AG04450 (cell line): ENCODE results near the gene PDX1. TPM values are rescaled to one million over a fixed set of nuclear protein-coding genes. Genes with fewer than 3 reads are reported as not detected.

ENCODE experiments used
- CTCF ChIA-PET: fragments of 300-600, 350-600 bp; formaldehyde crosslinking; extraction: SDS; loops from one replicate; lab custom pipeline; 2022; ENCODE audit warnings: antibody characterized with exemption, inconsistent platforms; lab: Charles Lee
- POLR2A ChIA-PET: fragments of 350-600 bp; formaldehyde crosslinking; extraction: SDS; loops from one replicate; lab custom pipeline; 2021; ENCODE audit warnings: antibody characterized with exemption, inconsistent platforms; lab: Yijun Ruan, JAX
- DNase-seq: peaks from one replicate; pipeline ENCODE4 v3.0.0-alpha.2; 2011; ENCODE audit warnings: low read depth, low spot score
- H3K27ac ChIP-seq: one replicate; pipeline ENCODE4 v1.5.1; 2012; ENCODE audit warnings: low read depth, low read length, control low read depth
- H3K27me3 ChIP-seq: one replicate; pipeline ENCODE4 v1.6.0; 2012; ENCODE audit warnings: low read length; ENCODE audit not compliant: control insufficient read depth, insufficient read depth
- H3K4me3 ChIP-seq: 2 replicates; pipeline ENCODE4 v1.5.1; 2011; ENCODE audit warnings: mild to moderate bottlenecking, low read depth, low read length, control low read depth
- H3K9me3 ChIP-seq: 2 replicates; pipeline ENCODE4 v1.5.1; 2012; ENCODE audit warnings: low read length; ENCODE audit not compliant: control insufficient read depth, insufficient read depth
- CTCF ChIP-seq: IDR thresholded peaks from 2 replicates; pipeline ENCODE4 v1.5.1; 2011; ENCODE audit warnings: low read depth, low read length, control low read depth, inconsistent platforms
- polyA plus RNA-seq: library from polyadenylated mRNA; depleted of rRNA; stranded (reverse); fragments of >200 nt; gene quantifications from 2 replicates; pipeline ENCODE4 v1.2.3, GENCODE V29; 2011

Gene PDX1
- polyA plus RNA-seq, 1 experiment = not detected

DNA sequence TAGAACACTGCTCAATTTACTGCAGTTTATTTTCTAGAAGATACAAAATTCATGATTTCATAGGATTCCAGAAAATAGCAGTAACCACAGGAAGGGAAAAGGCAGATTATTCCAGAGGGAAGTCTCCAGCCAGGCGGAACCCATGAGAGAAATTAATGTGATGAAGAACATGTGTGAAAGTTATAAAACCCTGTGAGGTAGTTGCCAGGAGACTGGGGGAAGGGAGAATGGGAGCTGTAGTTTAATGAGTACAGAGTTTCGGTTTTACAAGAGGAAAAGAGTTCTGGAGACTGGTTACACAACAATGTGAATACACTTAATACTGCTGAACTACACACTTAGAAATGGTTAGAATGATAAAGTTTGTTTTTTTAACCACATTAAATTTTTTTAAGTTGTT is 14.2 kb upstream of the PDX1 start:
- H3K27ac ChIP-seq = no peak overlapping the region
- no peaks in the 10 kb centered on the region for H3K9me3 ChIP-seq
- POLR2A ChIA-PET = no interaction called here
- no peak overlapping the region for H3K4me3 ChIP-seq
- CTCF ChIA-PET = interaction anchor here (1.0 kb wide), 1 partner anchor 37 kb away, joined by 3 read pairs; no protein-coding TSS in a partner anchor
- H3K27me3 ChIP-seq = peaks cover 6% of the 10 kb centered on the region
- no peak for DNase-seq
- TF ChIP-seq CTCF = no peak

DNA sequence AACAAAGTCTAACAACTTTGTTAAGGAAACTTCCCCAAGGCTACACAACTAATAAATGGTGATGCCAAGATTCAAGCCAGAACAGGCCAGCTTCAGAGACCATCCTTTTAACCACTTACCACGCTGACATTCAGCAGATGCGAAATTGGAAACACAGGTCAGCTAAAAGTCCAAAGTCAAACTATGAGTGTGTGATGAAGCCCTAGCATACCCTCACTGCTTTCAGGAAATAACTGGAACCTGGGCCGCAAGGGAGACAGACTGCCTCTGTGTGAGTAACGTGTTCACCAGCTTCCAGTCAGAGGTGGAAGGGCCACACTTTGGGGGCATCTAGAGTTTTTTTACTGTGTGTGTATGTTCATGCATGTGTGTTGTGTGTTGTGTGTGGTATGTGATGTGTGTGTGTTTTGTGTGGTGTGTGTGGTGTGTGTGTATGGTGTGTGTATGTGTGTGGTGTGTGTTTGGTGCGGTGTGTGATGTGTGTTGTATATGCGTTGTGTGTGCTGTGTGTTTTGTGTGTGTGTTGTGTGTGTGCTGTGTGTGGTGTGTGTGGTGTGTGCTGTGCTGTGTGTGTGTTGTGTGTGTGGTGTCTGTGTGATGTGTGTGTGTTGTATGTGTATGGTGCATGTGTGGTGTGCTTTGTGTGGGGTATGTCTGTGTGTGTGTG is 12.5 kb upstream of the PDX1 start:
- TF ChIP-seq CTCF = no peak
- Histone ChIP-seq H3K9me3 (no peaks in the 10 kb centered on the region), H3K27ac (no peak overlapping the region), H3K27me3 (peaks cover 9% of the 10 kb centered on the region), H3K4me3 (no peak overlapping the region)
- CTCF ChIA-PET = no interaction called here
- POLR2A ChIA-PET = no interaction called here
- no peak for DNase-seq

DNA sequence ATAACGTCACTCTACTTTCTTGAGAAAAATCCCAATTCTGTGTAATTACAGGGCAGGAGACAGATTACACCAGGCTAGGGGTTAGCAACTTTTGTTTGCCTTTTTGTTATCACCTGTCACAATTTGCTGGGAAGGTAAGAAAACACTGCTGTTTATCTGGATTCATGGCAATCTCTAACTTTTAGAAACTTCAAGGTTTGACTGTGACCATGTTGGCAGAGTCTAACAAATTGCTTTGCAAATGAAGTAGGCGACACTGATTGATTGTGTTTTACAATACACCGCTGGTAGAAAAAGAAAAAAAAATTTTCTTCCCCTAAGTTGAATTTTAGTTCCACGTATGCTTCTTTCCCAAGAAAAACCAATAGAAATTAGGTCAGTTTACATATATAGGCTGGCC is 10.4 kb upstream of the PDX1 start:
- ChIA-PET POLR2A (no interaction called here), CTCF (no interaction called here)
- no peak for DNase-seq
- Histone ChIP-seq H3K27ac (no peak overlapping the region), H3K27me3 (peaks cover 13% of the 10 kb centered on the region), H3K4me3 (no peak overlapping the region), H3K9me3 (no peaks in the 10 kb centered on the region)
- no peak for TF ChIP-seq CTCF

GRCh38 chr13:27911521-27911920 is 8.3 kb upstream of the PDX1 start:
- Histone ChIP-seq H3K27ac (no peak overlapping the region), H3K27me3 (peaks cover 16% of the 10 kb centered on the region), H3K9me3 (no peaks in the 10 kb centered on the region), H3K4me3 (no peak overlapping the region)
- POLR2A ChIA-PET = interaction anchor here (0.7 kb wide), 1 partner anchor 73 kb away, joined by 8 read pairs; no protein-coding TSS in a partner anchor
- CTCF ChIA-PET = interaction anchor here (0.7 kb wide), 1 partner anchor 25 kb away, joined by 5 read pairs; no protein-coding TSS in a partner anchor
- no peak for TF ChIP-seq CTCF
- no peak for DNase-seq

DNA sequence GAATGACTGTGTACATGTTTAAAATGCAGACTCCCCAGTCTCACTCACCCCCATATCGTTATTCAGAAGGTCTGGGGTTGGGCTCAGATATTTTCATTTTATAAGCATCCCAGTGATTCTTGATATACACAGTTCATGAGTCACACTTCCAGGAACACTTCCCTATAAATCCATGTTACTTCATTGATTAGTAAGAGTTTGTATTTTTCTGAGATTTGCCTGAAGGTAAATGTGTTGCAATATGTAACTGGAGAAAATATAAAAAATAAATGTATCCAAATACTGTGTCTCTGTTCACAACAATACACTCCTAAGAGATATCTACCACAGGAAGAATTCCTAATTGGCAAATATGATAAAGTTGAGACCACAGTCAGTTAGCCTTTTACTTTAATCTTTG is 6.6 kb upstream of the PDX1 start:
- TF ChIP-seq CTCF = no peak
- ChIA-PET POLR2A (no interaction called here), CTCF (no interaction called here)
- Histone ChIP-seq H3K9me3 (no peaks in the 10 kb centered on the region; the same call in 1 of the 2 replicates), H3K4me3 (no peak overlapping the region), H3K27ac (no peak overlapping the region), H3K27me3 (peaks cover 32% of the 10 kb centered on the region)
- DNase-seq = no peak
